HepG2 (cell line): ENCODE measurements around the gene EMID1. TPM values are rescaled to one million over a fixed set of nuclear protein-coding genes. Genes with fewer than 3 reads are reported as not detected.

Experiments used
- AFF4 ChIP-seq: sonication (generic); formaldehyde crosslinking; IDR thresholded peaks from 2 replicates; pipeline ENCODE4 v1.4.0; 2020; ENCODE audit warnings: missing genetic modification reagents
- CBX1 ChIP-seq: IDR thresholded peaks from one replicate; pipeline ENCODE4 v1.6.1; 2016; ENCODE audit warnings: antibody characterized with exemption, low read depth
- CENPT ChIP-seq: sonication (generic); formaldehyde crosslinking; IDR thresholded peaks from 2 replicates; pipeline ENCODE4 v1.8.0; 2022; ENCODE audit warnings: low read depth, mild to moderate bottlenecking, moderate library complexity, missing genetic modification reagents
- EED ChIP-seq: sonication (generic); formaldehyde crosslinking; IDR thresholded peaks from 2 replicates; pipeline ENCODE4 v1.5.0; 2020; ENCODE audit warnings: mild to moderate bottlenecking, missing genetic modification reagents
- HMG20B ChIP-seq: conservative IDR thresholded peaks from 2 replicates; pipeline ENCODE4 v1.6.1; 2016; ENCODE audit warnings: missing genetic modification reagents, missing compliant biosample characterization
- HOXA3 ChIP-seq: sonication (generic); formaldehyde crosslinking; IDR thresholded peaks from 2 replicates; pipeline ENCODE4 v1.5.0; 2020; ENCODE audit warnings: missing genetic modification reagents
- KLF13 ChIP-seq: sonication (generic); formaldehyde crosslinking; IDR thresholded peaks from 2 replicates; pipeline ENCODE4 v1.4.0; 2020; ENCODE audit warnings: mild to moderate bottlenecking, missing genetic modification reagents
- LBX2 ChIP-seq: sonication (generic); formaldehyde crosslinking; IDR thresholded peaks from 2 replicates; pipeline ENCODE4 v1.5.0; 2020; ENCODE audit warnings: missing genetic modification reagents, mild to moderate bottlenecking, borderline replicate concordance
- ONECUT2 ChIP-seq: sonication (generic); formaldehyde crosslinking; IDR thresholded peaks from 2 replicates; pipeline ENCODE4 v1.4.0; 2020; ENCODE audit warnings: missing genetic modification reagents
- PAXIP1 ChIP-seq: sonication (generic); formaldehyde crosslinking; conservative IDR thresholded peaks from 2 replicates; pipeline ENCODE4 v1.4.0; 2020; ENCODE audit warnings: mild to moderate bottlenecking, missing genetic modification reagents, moderate library complexity
- REL ChIP-seq: sonication (generic); formaldehyde crosslinking; conservative IDR thresholded peaks from 2 replicates; pipeline ENCODE4 v1.8.0; 2022; ENCODE audit warnings: mild to moderate bottlenecking, missing genetic modification reagents, moderate library complexity
- RFX1 ChIP-seq: fragments of 450-650 bp; IDR thresholded peaks from 2 replicates; pipeline ENCODE4 v1.6.1; 2017
- YY1 ChIP-seq: IDR thresholded peaks from 2 replicates; pipeline ENCODE4 v1.6.1; 2011; ENCODE audit warnings: low read length, low read depth, moderate library complexity, mild to moderate bottlenecking; ENCODE audit not compliant: insufficient read depth, insufficient replicate concordance
- ZBTB7B ChIP-seq: sonication (generic); formaldehyde crosslinking; IDR thresholded peaks from 2 replicates; pipeline ENCODE4 v1.4.0; 2020; ENCODE audit warnings: missing genetic modification reagents
- ZBTB8A ChIP-seq: sonication (generic); formaldehyde crosslinking; IDR thresholded peaks from 2 replicates; pipeline ENCODE4 v1.4.0; 2020; ENCODE audit warnings: mild to moderate bottlenecking, low read depth, missing genetic modification reagents, borderline replicate concordance
- ZKSCAN1 ChIP-seq: fragments of 150-350 bp; IDR thresholded peaks from 2 replicates; pipeline ENCODE4 v1.6.1; 2014; ENCODE audit warnings: low read length
- ZNF101 ChIP-seq: sonication (generic); formaldehyde crosslinking; IDR thresholded peaks from 2 replicates; pipeline ENCODE4 v1.4.0; 2020; ENCODE audit warnings: mild to moderate bottlenecking, low read depth, missing genetic modification reagents, borderline replicate concordance
- ZNF160 ChIP-seq: sonication (generic); formaldehyde crosslinking; IDR thresholded peaks from 2 replicates; pipeline ENCODE4 v1.8.0; 2022; ENCODE audit warnings: mild to moderate bottlenecking, inconsistent platforms, missing genetic modification reagents
- ZNF674 ChIP-seq: sonication (generic); formaldehyde crosslinking; IDR thresholded peaks from 2 replicates; pipeline ENCODE4 v1.5.0; 2020; ENCODE audit warnings: low read depth, mild to moderate bottlenecking, missing genetic modification reagents
- ZNF7 ChIP-seq: IDR thresholded peaks from 2 replicates; pipeline ENCODE4 v1.6.1; 2016; ENCODE audit warnings: missing biosample characterization, missing genetic modification reagents
- ZNF703 ChIP-seq: sonication (generic); formaldehyde crosslinking; IDR thresholded peaks from 2 replicates; pipeline ENCODE4 v1.5.1; 2020; ENCODE audit warnings: missing genetic modification reagents, mild to moderate bottlenecking, moderate library complexity, borderline replicate concordance
- ZNF780A ChIP-seq: sonication (generic); formaldehyde crosslinking; IDR thresholded peaks from 2 replicates; pipeline ENCODE4 v1.8.0; 2022; ENCODE audit warnings: mild to moderate bottlenecking, missing genetic modification reagents, moderate library complexity
- ZNF879 ChIP-seq: sonication (generic); formaldehyde crosslinking; IDR thresholded peaks from 2 replicates; pipeline ENCODE4 v1.8.1; 2023; ENCODE audit warnings: missing genetic modification reagents
- polyA plus RNA-seq, 8 experiments: library from polyadenylated mRNA; depleted of rRNA in 3 of 8; stranded (reverse) in 7 of 8; unstranded in 1 of 8; fragments of >200 nt; fragmentation: Illumina TruSeq in 4 of 8; extraction: Trizol in 4 of 8; gene quantifications; 2 replicates each; pipeline versions ENCODE4 v1.2.1 to v1.2.3, GENCODE V29; 2011 to 2016; ENCODE audit warnings: low read depth in 4 of 8, missing spikeins in 1 of 8, mixed read lengths in 1 of 8; ENCODE audit not compliant: insufficient read depth in 1 of 8
- total RNA-seq, 5 experiments: library from RNA; depleted of rRNA; stranded (reverse); fragments of >200 nt; fragmentation: Illumina TruSeq; extraction: Trizol; gene quantifications; 2 replicates each; pipeline ENCODE4 v1.2.3, GENCODE V29; 2016; ENCODE audit warnings: low read depth in 1 of 5

The EMID1 gene
- total and polyA plus RNA-seq, 2 of the 13 experiments (the other 11 are each of a cell fraction or from before 2014, with no cell fraction given), result 0.45 to 0.82 TPM

- TF ChIP-seq AFF4 (CRISPR knock-in tag), result no peak
- no peak for TF ChIP-seq ZNF703 (CRISPR knock-in tag)
- TF ChIP-seq ZNF674 (CRISPR knock-in tag), result no peak
- no peak for TF ChIP-seq LBX2
- TF ChIP-seq HOXA3, result peak; percentile 67
- no peak for TF ChIP-seq ZNF780A
- no peak for TF ChIP-seq REL (CRISPR knock-in tag)
- peak; percentile 33; the same call in 1 of the 2 replicates for TF ChIP-seq EED (CRISPR knock-in tag)
- TF ChIP-seq ZBTB8A, result no peak
- TF ChIP-seq ONECUT2 (CRISPR knock-in tag), result no peak
- TF ChIP-seq ZNF101, result no peak
- no peak for TF ChIP-seq ZBTB7B (CRISPR knock-in tag)
- TF ChIP-seq PAXIP1 (CRISPR knock-in tag), result peak; percentile 56; the same call in 1 of the 2 replicates
- no peak for TF ChIP-seq ZNF7
- no peak for TF ChIP-seq ZNF160
- peak; percentile 9 for TF ChIP-seq YY1
- TF ChIP-seq CBX1, result no peak
- no peak for TF ChIP-seq RFX1
- no peak for TF ChIP-seq HMG20B (CRISPR knock-in tag)
- no peak for TF ChIP-seq ZNF879 (CRISPR knock-in tag)
- TF ChIP-seq CENPT (CRISPR knock-in tag), result no peak
- TF ChIP-seq KLF13 (CRISPR knock-in tag), result no peak
- TF ChIP-seq ZKSCAN1, result no peak
Observed at GRCh38 chr22:29231971-29232959, 26.6 kb downstream of the EMID1 start (continued).
